ENCODE data around the gene EPM2A. TPM values are rescaled to one million over a fixed set of nuclear protein-coding genes. Genes with fewer than 3 reads are reported as not detected.

Gene EPM2A
- total RNA-seq, 2 experiments from 2014 or later, result 4.3 to 5.1 TPM

DNA sequence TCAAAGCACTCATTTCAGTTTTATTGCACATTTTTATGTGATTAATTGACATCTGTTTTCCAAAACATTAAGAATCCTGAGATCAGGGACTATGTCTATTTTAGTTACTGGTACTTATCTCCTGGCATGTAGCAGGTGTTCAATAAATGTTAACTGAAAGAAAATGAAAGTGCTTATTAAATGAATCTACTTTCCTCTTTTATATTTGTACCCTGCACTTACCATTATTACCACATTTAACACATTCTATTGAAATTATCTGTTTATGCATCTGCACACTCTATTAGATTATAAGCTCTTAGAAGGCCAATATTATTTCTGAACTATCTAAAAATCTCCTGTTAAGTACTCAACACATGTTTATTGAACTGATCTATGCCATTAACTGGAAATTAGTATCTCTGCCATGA is 131.9 kb downstream of the EPM2A start:
- H3K4me1 Mint-ChIP-seq, result no peaks in the 10 kb centered on the region
- H3K4me3 Mint-ChIP-seq, result no peak overlapping the region
- DNase-seq, result no peak
- no peak overlapping the region for H3K27ac Mint-ChIP-seq
- no peaks in the 10 kb centered on the region for H3K27me3 Mint-ChIP-seq
- H3K36me3 Mint-ChIP-seq (ENCODE audit: low read depth), result no peaks in the 10 kb centered on the region
- CTCF ChIA-PET, result no interaction called here
- H3K9me3 Mint-ChIP-seq, result no peaks in the 10 kb centered on the region
- POLR2A ChIA-PET, result no interaction called here

DNA sequence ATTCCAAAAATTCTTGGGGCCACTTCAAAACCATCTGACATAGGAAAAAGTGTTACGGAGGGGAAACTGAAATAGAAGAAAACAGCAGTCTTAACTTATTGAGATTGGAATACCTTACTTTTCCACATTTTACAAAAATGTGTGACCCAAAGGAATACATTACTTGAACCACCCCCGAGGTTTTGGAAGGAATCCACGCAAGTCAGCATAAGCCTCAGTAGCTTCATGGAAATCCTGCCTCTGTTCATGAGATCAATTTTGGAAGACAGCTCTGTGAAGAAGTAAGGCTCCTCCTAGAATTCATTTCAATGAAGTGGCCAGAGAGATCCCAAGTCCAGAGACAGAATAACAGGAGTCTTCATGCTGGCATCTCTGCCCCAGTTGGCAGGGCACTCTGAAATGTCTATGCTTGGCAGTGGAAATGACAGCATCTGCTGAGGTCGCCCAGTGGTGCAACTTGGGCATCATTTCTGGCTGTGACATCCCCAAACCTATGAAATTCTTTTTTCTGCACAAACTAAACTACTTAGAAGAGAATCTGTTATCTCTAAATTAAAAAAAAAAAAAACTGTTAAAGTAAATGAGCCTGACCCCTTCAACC is 132.5 kb downstream of the EPM2A start:
- Mint-ChIP-seq H3K27me3 (no peaks in the 10 kb centered on the region), H3K27ac (no peak overlapping the region), H3K4me1 (no peaks in the 10 kb centered on the region), H3K4me3 (no peak overlapping the region), H3K9me3 (no peaks in the 10 kb centered on the region), H3K36me3 (ENCODE audit: low read depth) (no peaks in the 10 kb centered on the region)
- POLR2A ChIA-PET, result no interaction called here
- CTCF ChIA-PET, result no interaction called here
- no peak for DNase-seq

DNA sequence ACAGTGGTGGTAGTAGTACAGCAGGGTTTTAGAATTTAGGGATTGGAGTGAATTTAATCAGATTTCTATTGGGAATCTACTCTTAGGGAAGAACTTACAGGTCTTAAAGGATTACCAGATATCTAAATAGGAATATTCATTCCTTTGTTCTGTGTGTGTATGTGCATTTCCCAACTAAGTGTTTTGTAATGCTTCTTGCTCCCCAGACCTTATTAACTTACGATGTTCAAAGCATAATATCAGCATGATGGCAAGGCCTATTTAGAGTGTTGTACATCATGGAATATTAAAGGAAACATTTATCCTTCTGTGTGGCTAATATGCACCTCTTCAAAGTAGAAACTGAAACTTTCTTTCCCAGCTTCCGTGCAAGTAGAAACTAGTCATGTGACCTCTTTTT is 133.9 kb downstream of the EPM2A start:
- H3K9me3 Mint-ChIP-seq, result no peaks in the 10 kb centered on the region
- CTCF ChIA-PET, result interaction anchor here (0.9 kb wide), 1 partner anchor 32 kb away, joined by 4 read pairs; no protein-coding TSS in a partner anchor
- no peak for DNase-seq
- POLR2A ChIA-PET, result no interaction called here
- no peaks in the 10 kb centered on the region for H3K27me3 Mint-ChIP-seq
- no peaks in the 10 kb centered on the region for H3K36me3 Mint-ChIP-seq (ENCODE audit: low read depth)
- no peaks in the 10 kb centered on the region for H3K4me1 Mint-ChIP-seq
- no peak overlapping the region for H3K27ac Mint-ChIP-seq
- H3K4me3 Mint-ChIP-seq, result no peak overlapping the region

DNA sequence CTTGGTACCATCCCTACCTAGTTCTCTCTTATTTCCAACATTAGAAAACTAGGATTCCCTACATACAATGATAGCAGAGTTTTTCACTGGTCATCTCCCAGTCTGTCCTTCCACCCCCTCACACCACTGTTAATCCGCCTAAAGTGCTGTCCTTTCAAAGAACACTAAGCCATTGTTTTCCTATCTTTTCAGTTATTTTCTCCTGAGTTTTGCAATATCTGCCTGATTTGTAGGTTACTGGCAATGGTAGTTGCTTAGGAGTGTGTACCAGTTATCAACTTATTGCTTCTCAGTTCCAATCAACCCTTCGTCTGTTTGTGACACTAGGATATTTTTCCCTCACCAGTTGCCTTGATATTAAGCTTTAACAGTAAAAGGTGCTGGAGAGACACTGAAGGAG is 135.0 kb downstream of the EPM2A start:
- POLR2A ChIA-PET, result no interaction called here
- no peak for DNase-seq
- Mint-ChIP-seq H3K27me3 (no peaks in the 10 kb centered on the region), H3K4me3 (no peak overlapping the region), H3K27ac (no peak overlapping the region), H3K36me3 (ENCODE audit: low read depth) (no peaks in the 10 kb centered on the region), H3K4me1 (no peaks in the 10 kb centered on the region), H3K9me3 (no peaks in the 10 kb centered on the region)
- CTCF ChIA-PET, result no interaction called here

DNA sequence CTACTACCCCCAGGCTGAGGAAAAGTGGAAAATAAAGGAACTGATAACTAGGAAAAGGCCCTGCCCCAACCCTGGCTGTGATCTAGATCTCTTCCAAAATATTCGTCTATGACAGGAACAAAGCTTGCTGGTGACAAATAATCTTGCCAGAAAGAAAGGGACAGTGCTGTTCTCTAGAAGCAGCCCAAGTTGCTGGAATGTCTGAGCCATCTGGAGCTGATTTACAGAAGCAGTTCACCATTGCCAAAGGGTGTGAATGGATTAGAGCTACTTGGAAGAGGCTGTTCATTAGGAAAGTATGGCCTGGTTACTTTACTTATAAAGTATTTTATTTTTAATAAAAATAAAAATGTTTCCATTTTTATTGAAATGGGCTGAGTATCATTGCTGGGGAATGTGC is 146.3 kb downstream of the EPM2A start:
- no peak overlapping the region for H3K27ac Mint-ChIP-seq
- DNase-seq, result no peak
- ChIA-PET CTCF (no interaction called here), POLR2A (no interaction called here)
- H3K27me3 Mint-ChIP-seq, result no peaks in the 10 kb centered on the region
- no peaks in the 10 kb centered on the region for H3K4me1 Mint-ChIP-seq
- H3K9me3 Mint-ChIP-seq, result no peaks in the 10 kb centered on the region
- H3K4me3 Mint-ChIP-seq, result no peak overlapping the region
- H3K36me3 Mint-ChIP-seq (ENCODE audit: low read depth), result no peaks in the 10 kb centered on the region

DNA sequence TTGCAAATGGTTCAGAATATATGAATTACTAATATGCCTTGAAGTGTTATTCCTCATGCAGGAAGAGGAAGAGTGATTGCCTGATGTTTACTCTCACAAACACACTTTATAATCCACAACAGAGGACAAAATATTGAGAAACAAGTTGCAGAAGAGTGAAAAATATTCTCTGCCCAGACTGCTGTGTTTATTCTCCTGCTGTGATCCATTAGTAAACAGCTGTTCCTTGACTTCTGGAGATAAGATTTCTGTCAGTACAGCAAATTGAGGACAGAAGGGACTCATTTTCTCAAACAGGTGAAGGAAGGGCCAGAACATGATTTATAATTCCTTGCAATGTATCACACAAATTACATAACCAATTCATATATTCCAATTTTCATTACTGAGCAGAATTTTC is 148.0 kb downstream of the EPM2A start:
- ChIA-PET POLR2A (no interaction called here), CTCF (no interaction called here)
- no peak overlapping the region for H3K4me3 Mint-ChIP-seq
- H3K9me3 Mint-ChIP-seq, result no peaks in the 10 kb centered on the region
- H3K36me3 Mint-ChIP-seq (ENCODE audit: low read depth), result no peaks in the 10 kb centered on the region
- H3K4me1 Mint-ChIP-seq, result no peaks in the 10 kb centered on the region
- H3K27ac Mint-ChIP-seq, result no peak overlapping the region
- no peaks in the 10 kb centered on the region for H3K27me3 Mint-ChIP-seq
- no peak for DNase-seq

DNA sequence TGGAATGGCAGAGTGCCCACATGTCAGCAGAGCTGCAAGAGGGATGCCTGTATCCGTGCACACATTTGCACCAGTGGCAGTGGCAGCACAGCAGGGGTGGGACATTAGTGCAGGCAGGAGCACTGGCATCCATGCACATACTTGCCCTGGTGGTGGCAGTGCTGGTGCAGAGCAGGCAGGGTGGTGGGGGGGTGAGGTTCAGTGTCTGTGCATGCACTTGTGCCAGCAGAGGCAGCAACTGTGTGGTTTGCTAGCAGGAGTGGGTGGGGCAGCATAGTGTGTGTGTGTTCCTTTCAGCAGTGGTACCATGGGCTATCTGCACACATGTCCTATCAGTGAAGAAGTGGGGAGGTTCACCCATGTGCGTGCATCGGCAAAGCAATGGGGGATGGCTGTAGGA is 151.6 kb downstream of the EPM2A start:
- POLR2A ChIA-PET, result no interaction called here
- Mint-ChIP-seq H3K27ac (no peak overlapping the region), H3K9me3 (no peaks in the 10 kb centered on the region), H3K4me3 (no peak overlapping the region), H3K4me1 (no peaks in the 10 kb centered on the region), H3K27me3 (no peaks in the 10 kb centered on the region), H3K36me3 (ENCODE audit: low read depth) (no peaks in the 10 kb centered on the region)
- CTCF ChIA-PET, result no interaction called here
- no peak for DNase-seq

Other genes starting within 250 kb of the EPM2A start
- 1 to 10 TPM; 5.0 to 5.5 TPM for gene FBXO30, start 79.3 kb upstream of the EPM2A start, total RNA-seq
- 10 to 100 TPM; 14.5 to 15.8 TPM for gene SHPRH, start 228.8 kb upstream of the EPM2A start, total RNA-seq

All from activated CD4-positive, alpha-beta memory T cell treated with anti-CD3 and anti-CD28 coated beads, Interleukin-2, amount 10 ng/mL, durations not matched to agents 7 days and 5 days (primary cell).